Peyer's patch (tissue), 4 donors: Measurements from ENCODE around the gene ANG. TPM values are rescaled to one million over a fixed set of nuclear protein-coding genes. Genes with fewer than 3 reads are reported as not detected.
A peak's percentile ranks its signal among the peaks of the same experiment; 100 is the strongest.
"Not testable (repeated sequence)": the region's sequence is repeated elsewhere in the genome, so short reads cannot be mapped to it uniquely, and the experiment has no call there.

Source experiments
- DNase-seq, 3 donors: peaks; one replicate each; pipeline ENCODE4 v3.0.0-alpha.2; 2017 to 2019
- H3K27ac ChIP-seq, 4 donors: fragments of 200-600 bp; sonication (generic); one replicate each; pipeline ENCODE4 v1.5.1; 2016 to 2019
- H3K27me3 ChIP-seq, 2 donors: fragments of 200-600 bp; sonication (generic); one replicate each; pipeline ENCODE4 v1.5.1; 2019
- H3K36me3 ChIP-seq, 3 donors: fragments of 200-600 bp; sonication (generic); one replicate each; pipeline ENCODE4 v1.5.1; 2016 to 2019
- H3K4me1 ChIP-seq, 4 donors: fragments of 200-600 bp; sonication (generic); one replicate each; pipeline ENCODE4 v1.5.1; 2016 to 2019
- H3K4me3 ChIP-seq, 4 donors: fragments of 200-600 bp; sonication (generic); 1 replicate in 3 of 4; 2 replicates in 1 of 4; pipeline ENCODE4 v1.5.1; 2016 to 2019; ENCODE audit warnings: mild to moderate bottlenecking in 1 of 4
- H3K9me3 ChIP-seq, 4 donors: fragments of 200-600 bp; sonication (generic); one replicate each; pipeline ENCODE4 v1.5.1; 2016 to 2019; ENCODE audit warnings: mild to moderate bottlenecking in 1 of 4
- CTCF ChIP-seq, 6 experiments: fragments of 450-650 bp in 4 of 6; fragments of 200-600 bp in 2 of 6; sonication (generic) in 1 of 6; IDR thresholded peaks; one replicate each; pipeline ENCODE4 v1.5.1; 2017 to 2019; ENCODE audit warnings: antibody characterized with exemption in 6 of 6, mild to moderate bottlenecking in 3 of 6, moderate library complexity in 1 of 6
- POLR2A ChIP-seq, 2 donors: fragments of 450-650 bp; IDR thresholded peaks; one replicate each; pipeline ENCODE4 v1.5.1; 2017; ENCODE audit warnings: antibody characterized with exemption in 2 of 2, mild to moderate bottlenecking in 2 of 2, moderate library complexity in 2 of 2
- total RNA-seq, 4 donors: library from RNA; depleted of rRNA; stranded (reverse); fragments of >200 nt; gene quantifications; one replicate each; pipeline ENCODE4 v1.1.0, GENCODE V29; 2016

ANG gene
- total RNA-seq, 4 donors from 2014 or later = 19.6 to 22.3 (median 20.0) TPM

- Histone ChIP-seq H3K9me3 (no peaks in the 10 kb centered on the region), H3K4me1 (peaks cover 0 to 6% (median under 1%) of the 10 kb centered on the region in 4 donors), H3K4me3 (no peak overlapping the region), H3K27ac (peak overlapping the region; percentile 8 to 50 (median 38)), H3K36me3 (no peaks in the 10 kb centered on the region), H3K27me3 (no peaks in the 10 kb centered on the region)
- DNase-seq = no peak
- TF ChIP-seq CTCF (IDR thresholded peaks at IDR 0.05) = no peak
- TF ChIP-seq POLR2A (IDR thresholded peaks at IDR 0.05) = no peak
These were observed 31.2 kb downstream of the ANG start for GRCh38 chr14:20719777-20720176.

DNA sequence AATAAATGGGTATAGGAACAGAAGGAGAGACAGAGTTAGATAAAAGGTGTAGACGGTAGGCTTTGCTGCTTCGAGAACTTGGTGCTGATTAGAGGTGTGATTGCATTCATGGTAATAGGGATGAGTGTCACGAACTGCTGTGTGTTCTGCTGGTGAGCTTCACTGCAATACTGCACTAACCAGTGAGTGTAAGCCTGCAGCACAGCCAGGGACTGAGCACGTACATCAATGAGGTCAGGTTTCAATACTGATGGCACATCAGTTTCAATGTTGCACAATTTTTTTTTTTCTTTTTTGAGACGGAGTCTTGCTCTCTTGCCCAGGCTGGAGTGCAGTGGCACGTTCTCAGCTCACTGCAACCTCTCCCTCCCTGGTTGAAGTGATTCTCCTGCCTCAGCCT is 32.2 kb downstream of the ANG start:
- no peaks in the 10 kb centered on the region for H3K27me3 ChIP-seq
- H3K27ac ChIP-seq = no peak overlapping the region
- TF ChIP-seq POLR2A (IDR thresholded peaks at IDR 0.05) = no peak
- no peak for TF ChIP-seq CTCF (IDR thresholded peaks at IDR 0.05)
- H3K36me3 ChIP-seq = no peaks in the 10 kb centered on the region
- no peaks in the 10 kb centered on the region for H3K9me3 ChIP-seq
- DNase-seq = no peak
- H3K4me3 ChIP-seq = no peak overlapping the region
- peaks cover 0 to 6% (median 0%) of the 10 kb centered on the region in 4 donors for H3K4me1 ChIP-seq

DNA sequence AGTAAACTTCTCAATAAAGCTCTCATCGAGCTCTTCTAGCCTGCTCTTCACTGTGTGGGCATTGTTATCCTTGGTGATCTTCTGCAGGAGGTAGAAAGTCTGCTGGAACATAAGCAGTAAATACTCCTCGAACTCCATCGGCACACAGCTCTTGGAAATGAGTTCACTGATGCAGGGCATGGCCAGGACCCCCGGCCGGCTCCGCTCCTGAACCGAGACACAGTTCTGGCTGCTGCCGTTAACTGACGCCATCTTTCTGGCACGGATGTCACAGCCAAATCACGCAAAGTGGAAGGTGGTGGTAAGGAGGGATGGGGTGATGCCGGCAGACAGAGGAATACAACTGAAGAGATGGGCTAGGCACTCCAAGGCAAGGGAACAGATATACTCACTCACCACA is 33.5 kb downstream of the ANG start:
- DNase-seq = no peak
- H3K9me3 ChIP-seq = no peaks in the 10 kb centered on the region
- peaks cover 0 to 6% (median 0%) of the 10 kb centered on the region in 4 donors for H3K4me1 ChIP-seq
- H3K27ac ChIP-seq = no peak overlapping the region
- no peaks in the 10 kb centered on the region for H3K27me3 ChIP-seq
- no peaks in the 10 kb centered on the region for H3K36me3 ChIP-seq
- no peak overlapping the region for H3K4me3 ChIP-seq
- TF ChIP-seq POLR2A (IDR thresholded peaks at IDR 0.05) = no peak

DNA sequence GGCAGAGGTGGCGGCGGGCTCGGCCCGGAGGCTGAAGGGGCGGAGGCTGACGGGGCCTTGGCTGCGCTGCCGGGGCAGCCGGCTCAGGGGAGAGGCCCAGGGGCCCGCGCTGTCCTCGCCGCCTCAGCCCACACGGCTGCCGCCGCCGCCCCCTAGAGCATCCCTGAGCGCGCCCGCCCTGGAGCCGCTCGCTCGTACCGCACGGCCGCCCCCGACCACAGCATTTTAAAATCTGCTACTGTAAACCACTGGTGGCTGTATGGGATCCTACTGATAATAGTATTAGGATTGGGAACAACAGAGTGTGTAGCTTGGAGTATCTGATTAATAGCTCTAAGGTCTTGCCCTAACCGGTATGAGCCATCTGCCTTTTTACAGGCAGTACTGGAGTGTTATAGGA is 34.9 kb downstream of the ANG start:
- DNase-seq = no peak
- Histone ChIP-seq H3K36me3 (no peaks in the 10 kb centered on the region), H3K4me3 (no peak overlapping the region), H3K9me3 (no peaks in the 10 kb centered on the region), H3K4me1 (peaks cover 0 to 6% (median 0%) of the 10 kb centered on the region in 4 donors), H3K27ac (peak overlapping the region in 1 of 4 donors; percentile 35), H3K27me3 (no peaks in the 10 kb centered on the region)
- TF ChIP-seq POLR2A (IDR thresholded peaks at IDR 0.05) (no peak), CTCF (IDR thresholded peaks at IDR 0.05) (no peak)

DNA sequence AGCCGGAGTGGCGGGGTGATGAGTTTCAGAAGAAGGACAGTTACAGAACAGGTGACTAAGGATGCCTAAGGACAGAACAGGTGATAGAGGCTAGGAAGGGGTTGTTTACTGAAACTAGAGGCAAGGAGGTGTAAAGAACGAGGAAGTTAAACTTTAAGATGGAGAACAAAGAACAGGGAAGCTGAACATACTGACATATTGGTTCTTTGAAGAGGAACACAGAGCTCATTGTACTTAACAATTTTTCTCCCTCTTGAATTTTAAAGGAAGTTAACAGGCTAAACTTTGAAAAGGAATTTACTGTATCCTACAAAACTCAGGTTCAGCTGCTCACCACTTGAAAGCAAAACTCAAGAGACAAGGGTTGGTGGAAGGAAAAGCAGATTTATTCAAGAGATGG is 37.6 kb downstream of the ANG start:
- not testable (repeated sequence) for H3K36me3 ChIP-seq, H3K27me3 ChIP-seq, DNase-seq, H3K4me3 ChIP-seq, H3K9me3 ChIP-seq, H3K4me1 ChIP-seq
- H3K27ac ChIP-seq = peak overlapping the region in 1 of 4 donors; percentile 47

DNA sequence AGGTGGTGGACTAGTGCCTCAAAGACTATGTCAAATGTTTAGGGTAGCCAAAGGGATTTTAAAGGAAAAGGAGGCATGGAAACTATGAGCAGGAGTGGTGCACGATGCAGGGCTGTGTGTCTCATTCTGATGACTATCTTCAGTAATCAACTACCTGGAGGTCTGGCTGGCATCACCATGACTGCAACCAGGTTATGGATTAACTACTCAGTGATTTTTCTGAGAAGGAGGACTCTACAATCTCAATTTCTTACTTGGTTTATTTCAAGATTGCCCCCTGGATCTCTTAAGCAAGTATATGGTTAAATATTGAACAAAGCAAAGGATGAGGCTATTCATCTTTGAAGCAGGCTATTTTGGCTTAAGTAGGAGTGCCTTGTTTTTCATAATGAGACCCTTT is 38.0 kb downstream of the ANG start:
- TF ChIP-seq POLR2A (IDR thresholded peaks at IDR 0.05) = no peak
- no peak for TF ChIP-seq CTCF (IDR thresholded peaks at IDR 0.05)
- no peak for DNase-seq
- Histone ChIP-seq H3K27ac (peak overlapping the region in 1 of 4 donors; percentile 47), H3K27me3 (no peaks in the 10 kb centered on the region), H3K4me3 (no peak overlapping the region), H3K4me1 (no peaks in the 10 kb centered on the region), H3K9me3 (no peaks in the 10 kb centered on the region), H3K36me3 (no peaks in the 10 kb centered on the region)

- Histone ChIP-seq H3K9me3 (no peaks in the 10 kb centered on the region), H3K4me3 (no peak overlapping the region), H3K27me3 (no peaks in the 10 kb centered on the region), H3K27ac (no peak overlapping the region), H3K36me3 (no peaks in the 10 kb centered on the region), H3K4me1 (no peaks in the 10 kb centered on the region)
- DNase-seq = no peak
- TF ChIP-seq POLR2A (IDR thresholded peaks at IDR 0.05) = no peak
- no peak for TF ChIP-seq CTCF (IDR thresholded peaks at IDR 0.05)
These were observed 42.3 kb downstream of the ANG start for GRCh38 chr14:20730891-20731290.
